IPS-15b (cell line): ENCODE data around the gene BBS1.
"Not testable (repeated sequence)": the region's sequence is repeated elsewhere in the genome, so short reads cannot be mapped to it uniquely, and the experiment has no call there.

ENCODE experiments used
- H3K27me3 ChIP-seq: one replicate; pipeline ENCODE4 v1.6.1; 2013; ENCODE audit warnings: low read length; ENCODE audit not compliant: control insufficient read depth, insufficient read depth
- H3K36me3 ChIP-seq: one replicate; pipeline ENCODE4 v1.6.1; 2013; ENCODE audit warnings: low read length; ENCODE audit not compliant: control insufficient read depth, insufficient read depth
- H3K4me1 ChIP-seq: one replicate; pipeline ENCODE4 v1.6.1; 2013; ENCODE audit warnings: mild to moderate bottlenecking, low read length; ENCODE audit not compliant: control insufficient read depth, insufficient read depth
- H3K4me3 ChIP-seq: one replicate; pipeline ENCODE4 v1.5.1; 2013; ENCODE audit warnings: low read depth, low read length
- H3K9ac ChIP-seq: one replicate; pipeline ENCODE4 v1.6.1; 2013; ENCODE audit warnings: low read depth, mild to moderate bottlenecking, low read length
- H3K9me3 ChIP-seq: one replicate; pipeline ENCODE4 v1.6.1; 2013; ENCODE audit warnings: mild to moderate bottlenecking, low read length; ENCODE audit not compliant: control insufficient read depth, insufficient read depth

The BBS1 gene

GRCh38 chr11:66539170-66539869, 28.9 kb downstream of the BBS1 start:
- H3K9me3 ChIP-seq: no peaks in the 10 kb centered on the region
- no peaks in the 10 kb centered on the region for H3K27me3 ChIP-seq
- H3K4me3 ChIP-seq: no peak overlapping the region
- H3K36me3 ChIP-seq: peaks cover 11% of the 10 kb centered on the region
- H3K9ac ChIP-seq: no peak overlapping the region
- H3K4me1 ChIP-seq: peaks cover 5% of the 10 kb centered on the region

GRCh38 chr11:66539870-66540213, 29.4 kb downstream of the BBS1 start:
- no peak overlapping the region for H3K4me3 ChIP-seq
- H3K27me3 ChIP-seq: no peaks in the 10 kb centered on the region
- H3K9me3 ChIP-seq: no peaks in the 10 kb centered on the region
- H3K9ac ChIP-seq: no peak overlapping the region
- H3K4me1 ChIP-seq: peaks cover 5% of the 10 kb centered on the region
- peaks cover 11% of the 10 kb centered on the region for H3K36me3 ChIP-seq

GRCh38 chr11:66540598-66540997, 30.2 kb downstream of the BBS1 start:
- not testable (repeated sequence) for H3K9ac ChIP-seq, H3K4me3 ChIP-seq, H3K9me3 ChIP-seq, H3K27me3 ChIP-seq, H3K36me3 ChIP-seq, H3K4me1 ChIP-seq

GRCh38 chr11:66541892-66542291, 31.5 kb downstream of the BBS1 start:
- Histone ChIP-seq H3K4me1 (peaks cover 5% of the 10 kb centered on the region), H3K36me3 (peaks cover 7% of the 10 kb centered on the region), H3K9me3 (no peaks in the 10 kb centered on the region), H3K27me3 (no peaks in the 10 kb centered on the region), H3K4me3 (no peak overlapping the region), H3K9ac (no peak overlapping the region)

GRCh38 chr11:66542362-66542761, 31.9 kb downstream of the BBS1 start:
- Histone ChIP-seq H3K27me3 (no peaks in the 10 kb centered on the region), H3K9ac (no peak overlapping the region), H3K4me1 (peaks cover 5% of the 10 kb centered on the region), H3K4me3 (no peak overlapping the region), H3K36me3 (peaks cover 7% of the 10 kb centered on the region), H3K9me3 (no peaks in the 10 kb centered on the region)

GRCh38 chr11:66543263-66544107, 33.0 kb downstream of the BBS1 start:
- Histone ChIP-seq H3K9ac (peak overlapping the region; percentile 26), H3K36me3 (peaks cover 7% of the 10 kb centered on the region), H3K4me3 (peak overlapping the region; percentile 6), H3K9me3 (no peaks in the 10 kb centered on the region), H3K4me1 (peaks cover 5% of the 10 kb centered on the region), H3K27me3 (no peaks in the 10 kb centered on the region)

- H3K4me3 ChIP-seq: peak overlapping the region; percentile 77
- H3K4me1 ChIP-seq, H3K36me3 ChIP-seq, H3K9me3 ChIP-seq, H3K27me3 ChIP-seq, H3K9ac ChIP-seq: not testable (repeated sequence)
These were observed 34.5 kb downstream of the BBS1 start for GRCh38 chr11:66544952-66545351.

GRCh38 chr11:66545701-66546367, 35.4 kb downstream of the BBS1 start, which contains the start of gene ZDHHC24:
TSS of gene ZDHHC24 (minus strand) at chr11:66546048. CDS start at chr11:66546003, 45 bp downstream.
- H3K36me3 ChIP-seq: peaks cover 7% of the 10 kb centered on the region
- peak within 1 kb of the TSS; percentile 79 for H3K9ac ChIP-seq
- peak within 1 kb of the TSS; percentile 77 for H3K4me3 ChIP-seq
- no peaks in the 10 kb centered on the region for H3K27me3 ChIP-seq
- H3K9me3 ChIP-seq: no peaks in the 10 kb centered on the region
- peaks cover 3% of the 10 kb centered on the region for H3K4me1 ChIP-seq

- Histone ChIP-seq H3K9ac (peak within 1 kb of the TSS; percentile 79), H3K36me3 (peaks cover 7% of the 10 kb centered on the region), H3K4me1 (peaks cover 3% of the 10 kb centered on the region), H3K9me3 (no peaks in the 10 kb centered on the region), H3K27me3 (no peaks in the 10 kb centered on the region), H3K4me3 (peak within 1 kb of the TSS; percentile 77)
These were observed 36.0 kb downstream of the BBS1 start, which contains the start of gene ACTN3 for GRCh38 chr11:66546368-66546965. TSS of gene ACTN3 (plus strand) at chr11:66546903. CDS start at chr11:66546938, 35 bp downstream.

- no peak overlapping the region for H3K9ac ChIP-seq
These were observed 36.7 kb downstream of the BBS1 start for GRCh38 chr11:66546966-66547661.

GRCh38 chr11:66547662-66548009, 37.2 kb downstream of the BBS1 start:
- H3K36me3 ChIP-seq: no peaks in the 10 kb centered on the region
- peaks cover 3% of the 10 kb centered on the region for H3K4me1 ChIP-seq
- H3K4me3 ChIP-seq: peak overlapping the region; percentile 77
- H3K27me3 ChIP-seq: no peaks in the 10 kb centered on the region
- H3K9ac ChIP-seq: peak overlapping the region; percentile 37
- no peaks in the 10 kb centered on the region for H3K9me3 ChIP-seq

More at GRCh38 chr11:66546966-66547661, 36.7 kb downstream of the BBS1 start:
- Histone ChIP-seq H3K9me3 (no peaks in the 10 kb centered on the region), H3K4me3 (peak overlapping the region; percentile 77), H3K36me3 (peaks cover 2% of the 10 kb centered on the region), H3K4me1 (peaks cover 3% of the 10 kb centered on the region), H3K27me3 (no peaks in the 10 kb centered on the region)
